ENCODE data around the gene ARPP21.

ARPP21 gene

GRCh38 chr3:35782355-35782754 lies 143.0 kb downstream of the ARPP21 start:
- TF ChIP-seq CTCF (conservative IDR thresholded peaks at IDR 0.05; ENCODE audit: low read depth, low read length), result no peak

GRCh38 chr3:35784169-35784568 lies 144.8 kb downstream of the ARPP21 start:
- no peak overlapping the region for H3K27ac ChIP-seq
- H3K79me2 ChIP-seq (ENCODE audit: insufficient read depth, low read depth), result no peaks in the 10 kb centered on the region
- no peak for TF ChIP-seq CTCF (conservative IDR thresholded peaks at IDR 0.05; ENCODE audit: low read depth, low read length)
- H3K27me3 ChIP-seq (ENCODE audit: insufficient read depth, low read depth), result no peaks in the 10 kb centered on the region
- H3K4me1 ChIP-seq (ENCODE audit: low read depth, poor library complexity, severe bottlenecking), result no peaks in the 10 kb centered on the region
- no peak overlapping the region for H3K4me3 ChIP-seq (IDR thresholded peaks at IDR 0.05; ENCODE audit: insufficient read depth, low read depth, low read length)
- no peak overlapping the region for H3K9ac ChIP-seq
- H4K20me1 ChIP-seq (ENCODE audit: insufficient read depth), result no peaks in the 10 kb centered on the region
- H3K36me3 ChIP-seq (ENCODE audit: insufficient read depth), result no peaks in the 10 kb centered on the region
- no peak overlapping the region for H2AFZ ChIP-seq (ENCODE audit: low read depth)
- H3K4me2 ChIP-seq, result no peak overlapping the region

More at GRCh38 chr3:35782355-35782754, 143.0 kb downstream of the ARPP21 start:
- Histone ChIP-seq H4K20me1 (ENCODE audit: insufficient read depth) (no peaks in the 10 kb centered on the region), H2AFZ (ENCODE audit: low read depth) (no peak overlapping the region), H3K4me1 (ENCODE audit: low read depth, poor library complexity, severe bottlenecking) (no peaks in the 10 kb centered on the region), H3K9ac (no peak overlapping the region), H3K36me3 (ENCODE audit: insufficient read depth) (no peaks in the 10 kb centered on the region), H3K4me2 (no peak overlapping the region), H3K27ac (no peak overlapping the region), H3K79me2 (ENCODE audit: insufficient read depth, low read depth) (no peaks in the 10 kb centered on the region), H3K4me3 (IDR thresholded peaks at IDR 0.05; ENCODE audit: insufficient read depth, low read depth, low read length) (no peak overlapping the region), H3K27me3 (ENCODE audit: insufficient read depth, low read depth) (no peaks in the 10 kb centered on the region)

GRCh38 chr3:35785234-35785888 lies 146.0 kb downstream of the ARPP21 start:
- no peak overlapping the region for H3K4me3 ChIP-seq (IDR thresholded peaks at IDR 0.05; ENCODE audit: insufficient read depth, low read depth, low read length)
- H3K27me3 ChIP-seq (ENCODE audit: insufficient read depth, low read depth), result no peaks in the 10 kb centered on the region
- TF ChIP-seq CTCF (conservative IDR thresholded peaks at IDR 0.05; ENCODE audit: low read depth, low read length), result no peak
- no peak overlapping the region for H3K27ac ChIP-seq
- H3K4me2 ChIP-seq, result no peak overlapping the region
- no peaks in the 10 kb centered on the region for H3K79me2 ChIP-seq (ENCODE audit: insufficient read depth, low read depth)
- H4K20me1 ChIP-seq (ENCODE audit: insufficient read depth), result no peaks in the 10 kb centered on the region
- H3K36me3 ChIP-seq (ENCODE audit: insufficient read depth), result no peaks in the 10 kb centered on the region
- H3K4me1 ChIP-seq (ENCODE audit: low read depth, poor library complexity, severe bottlenecking), result no peaks in the 10 kb centered on the region
- H3K9ac ChIP-seq, result no peak overlapping the region
- no peak overlapping the region for H2AFZ ChIP-seq (ENCODE audit: low read depth)

- H3K27me3 ChIP-seq (ENCODE audit: insufficient read depth, low read depth), result no peaks in the 10 kb centered on the region
- no peak overlapping the region for H3K9ac ChIP-seq
- H2AFZ ChIP-seq (ENCODE audit: low read depth), result no peak overlapping the region
- no peak for TF ChIP-seq CTCF (conservative IDR thresholded peaks at IDR 0.05; ENCODE audit: low read depth, low read length)
- no peaks in the 10 kb centered on the region for H3K79me2 ChIP-seq (ENCODE audit: insufficient read depth, low read depth)
- no peaks in the 10 kb centered on the region for H3K4me1 ChIP-seq (ENCODE audit: low read depth, poor library complexity, severe bottlenecking)
- no peak overlapping the region for H3K4me3 ChIP-seq (IDR thresholded peaks at IDR 0.05; ENCODE audit: insufficient read depth, low read depth, low read length)
- no peaks in the 10 kb centered on the region for H4K20me1 ChIP-seq (ENCODE audit: insufficient read depth)
- H3K27ac ChIP-seq, result no peak overlapping the region
- no peaks in the 10 kb centered on the region for H3K36me3 ChIP-seq (ENCODE audit: insufficient read depth)
- no peak overlapping the region for H3K4me2 ChIP-seq
Measured at GRCh38 chr3:35787936-35788335, 148.6 kb downstream of the ARPP21 start.

All from KMS-11 (cell line).